Fibroblast of the aortic adventitia (primary cell): ENCODE results near the gene SPEF2. TPM values are rescaled to one million over a fixed set of nuclear protein-coding genes. Genes with fewer than 3 reads are reported as not detected.
"Not testable (repeated sequence)": the region's sequence is repeated elsewhere in the genome, so short reads cannot be mapped to it uniquely, and the experiment has no call there.

Experiments used
- DNase-seq: peaks from one replicate; pipeline ENCODE4 v3.0.0-alpha.2; 2010; ENCODE audit warnings: low read depth
- H3K4me3 ChIP-seq: 2 replicates; pipeline ENCODE4 v1.5.1; 2011; ENCODE audit warnings: low read depth, mild to moderate bottlenecking, control low read depth, low read length, moderate library complexity
- total RNA-seq: library from RNA; depleted of rRNA; stranded (reverse); fragments of >200 nt; gene quantifications from 2 replicates; pipeline ENCODE4 v1.2.3, GENCODE V29; 2012; ENCODE audit warnings: low replicate concordance
- TF ChIP-seq, protein P1 (sequence below): IDR thresholded peaks from 2 replicates; pipeline ENCODE4 v1.5.1; 2011; ENCODE audit warnings: mild to moderate bottlenecking, low read length, control low read depth, inconsistent platforms; ENCODE audit not compliant: insufficient read depth

The SPEF2 gene
- total RNA-seq, 1 donor: 5.7 TPM

DNA sequence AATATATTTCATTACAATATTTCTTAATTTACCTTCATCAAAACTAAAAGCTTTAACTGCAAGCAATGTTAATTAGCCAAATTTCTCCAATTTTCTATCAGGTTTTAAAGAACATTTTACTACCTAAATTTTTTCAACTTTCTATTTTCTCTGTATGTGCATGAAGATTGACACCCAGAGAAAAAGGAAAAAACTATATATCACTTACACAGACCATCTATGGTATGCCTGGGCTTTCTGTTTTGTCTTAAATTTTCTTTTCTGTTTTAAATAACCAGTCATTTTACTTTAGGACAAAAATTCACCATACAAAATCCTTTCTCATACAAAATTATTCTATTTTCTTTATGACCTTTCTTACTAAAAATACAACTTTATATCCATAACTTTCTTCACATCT is 225.2 kb downstream of the SPEF2 start:
- TF ChIP-seq, protein P1, sequence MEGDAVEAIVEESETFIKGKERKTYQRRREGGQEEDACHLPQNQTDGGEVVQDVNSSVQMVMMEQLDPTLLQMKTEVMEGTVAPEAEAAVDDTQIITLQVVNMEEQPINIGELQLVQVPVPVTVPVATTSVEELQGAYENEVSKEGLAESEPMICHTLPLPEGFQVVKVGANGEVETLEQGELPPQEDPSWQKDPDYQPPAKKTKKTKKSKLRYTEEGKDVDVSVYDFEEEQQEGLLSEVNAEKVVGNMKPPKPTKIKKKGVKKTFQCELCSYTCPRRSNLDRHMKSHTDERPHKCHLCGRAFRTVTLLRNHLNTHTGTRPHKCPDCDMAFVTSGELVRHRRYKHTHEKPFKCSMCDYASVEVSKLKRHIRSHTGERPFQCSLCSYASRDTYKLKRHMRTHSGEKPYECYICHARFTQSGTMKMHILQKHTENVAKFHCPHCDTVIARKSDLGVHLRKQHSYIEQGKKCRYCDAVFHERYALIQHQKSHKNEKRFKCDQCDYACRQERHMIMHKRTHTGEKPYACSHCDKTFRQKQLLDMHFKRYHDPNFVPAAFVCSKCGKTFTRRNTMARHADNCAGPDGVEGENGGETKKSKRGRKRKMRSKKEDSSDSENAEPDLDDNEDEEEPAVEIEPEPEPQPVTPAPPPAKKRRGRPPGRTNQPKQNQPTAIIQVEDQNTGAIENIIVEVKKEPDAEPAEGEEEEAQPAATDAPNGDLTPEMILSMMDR: no peak
- DNase-seq: no peak

DNA sequence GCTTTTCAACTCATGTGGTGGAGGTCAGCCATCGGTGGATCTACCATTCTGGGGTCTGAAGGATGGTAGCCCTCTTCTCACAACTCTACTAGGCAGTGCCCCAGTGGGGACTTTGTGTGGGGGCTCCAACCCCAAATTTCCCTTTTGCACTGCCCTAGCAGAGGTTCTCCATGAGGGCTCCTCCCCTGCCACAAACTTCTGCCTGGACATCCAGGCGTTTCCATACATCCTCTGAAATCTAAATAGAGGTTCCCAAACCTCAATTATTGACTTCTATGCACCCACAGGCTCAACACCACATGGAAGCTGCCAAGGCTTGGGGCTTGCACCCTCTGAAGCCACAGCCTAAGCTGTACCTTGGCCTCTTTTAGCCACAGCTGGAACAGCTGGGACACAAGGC is 227.8 kb downstream of the SPEF2 start:
- H3K4me3 ChIP-seq, DNase-seq: not testable (repeated sequence)

More for the DNA sequence above, 225.2 kb downstream of the SPEF2 start:
- no peak overlapping the region for H3K4me3 ChIP-seq

DNA sequence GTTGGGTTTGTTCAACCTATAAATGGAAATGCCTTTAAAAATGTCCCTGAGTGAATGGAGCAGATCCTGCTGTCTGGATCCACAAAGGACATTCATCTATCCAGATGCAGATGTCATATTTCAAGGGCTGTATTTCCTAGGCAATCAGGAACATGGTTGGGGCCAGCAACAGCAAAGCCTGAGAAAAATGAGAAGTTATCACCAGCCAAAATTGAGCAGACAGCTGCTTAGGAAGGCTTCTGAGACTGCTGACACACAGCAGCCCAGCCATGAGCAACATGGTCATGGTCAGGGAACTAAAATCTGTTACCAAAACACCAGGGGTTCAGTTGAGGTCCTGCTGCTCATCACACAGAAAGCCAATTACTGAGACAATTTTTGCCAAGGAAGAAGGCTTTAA is 229.8 kb downstream of the SPEF2 start:
- TF ChIP-seq, protein P1: no peak
- H3K4me3 ChIP-seq: no peak overlapping the region

DNA sequence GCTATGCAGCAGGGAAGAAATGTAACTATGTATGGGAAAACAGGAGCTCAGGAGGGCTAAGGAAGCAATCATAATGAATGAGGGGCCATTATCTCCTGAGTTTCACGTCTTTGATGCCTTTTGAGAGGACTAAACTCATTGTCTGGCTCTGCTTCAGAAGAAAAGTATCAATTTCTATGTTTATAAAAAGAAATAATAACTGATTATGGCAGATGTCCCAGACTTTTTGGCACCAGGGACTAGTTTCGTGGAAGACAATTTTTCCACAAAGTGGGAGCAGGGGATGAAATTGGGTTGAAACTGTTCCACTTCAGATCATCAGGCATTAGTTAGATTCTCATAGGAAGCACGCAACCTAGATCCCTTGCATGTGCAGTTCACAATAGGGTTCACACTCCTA is 230.3 kb downstream of the SPEF2 start:
- no peak overlapping the region for H3K4me3 ChIP-seq
- TF ChIP-seq, protein P1: no peak
- no peak for DNase-seq

More for the DNA sequence above, 229.8 kb downstream of the SPEF2 start:
- DNase-seq: no peak

DNA sequence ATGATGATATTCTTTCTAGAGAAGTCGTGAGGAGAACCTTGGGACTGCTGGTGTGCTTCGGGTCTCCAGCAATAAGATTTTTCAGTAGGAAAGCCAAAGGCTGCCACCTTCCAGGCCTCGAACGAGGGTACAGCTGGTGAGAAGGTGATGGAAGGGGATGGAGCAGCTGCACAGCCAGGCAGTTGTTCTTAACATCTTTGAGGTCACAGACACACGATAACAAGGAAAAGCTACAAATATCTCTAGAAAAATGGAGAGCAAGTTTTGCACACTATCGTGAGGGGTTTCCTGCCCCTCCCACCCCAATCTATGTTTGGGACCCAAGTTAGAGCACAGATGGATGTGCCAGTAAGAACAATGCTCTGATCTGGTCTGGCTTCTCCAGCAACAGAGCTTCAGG is 232.2 kb downstream of the SPEF2 start:
- TF ChIP-seq, protein P1: no peak
- DNase-seq: no peak
- H3K4me3 ChIP-seq: no peak overlapping the region

DNA sequence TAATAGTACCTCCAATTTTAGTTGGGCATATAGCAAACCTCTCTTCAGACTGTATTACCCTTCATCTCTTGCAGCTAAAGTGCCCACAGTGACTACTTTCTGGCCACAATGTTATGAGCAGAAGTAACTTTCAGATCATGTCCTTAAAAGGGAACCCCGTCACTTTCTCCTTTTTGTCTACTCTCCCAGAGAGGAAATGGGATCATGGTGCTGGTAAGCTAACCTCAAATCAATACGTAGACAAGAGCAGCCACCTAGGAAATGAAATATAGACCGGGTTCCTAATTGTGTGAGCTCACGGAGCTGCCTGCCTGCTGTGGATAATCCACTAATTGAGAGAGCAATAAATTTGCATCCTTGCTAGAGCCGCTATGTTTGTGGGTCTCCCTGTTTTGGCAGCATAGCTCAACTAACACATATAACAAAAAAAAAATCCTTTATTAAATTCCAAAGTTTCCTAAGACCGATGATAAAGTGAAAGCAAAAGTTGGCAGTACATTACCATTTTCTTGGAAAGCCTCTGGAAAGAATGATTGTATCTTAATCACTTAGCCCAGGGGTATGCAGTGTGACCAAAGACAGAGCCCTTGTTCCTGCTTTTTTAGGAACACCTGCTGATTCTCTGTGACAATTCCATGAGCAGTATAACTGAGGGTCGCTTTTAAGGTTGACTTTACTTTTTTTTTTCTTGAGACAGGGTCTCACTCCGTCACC is 233.5 kb downstream of the SPEF2 start:
- peak overlapping the region; percentile 55 for H3K4me3 ChIP-seq
- TF ChIP-seq, protein P1: no peak
- DNase-seq: peak; percentile 46

DNA sequence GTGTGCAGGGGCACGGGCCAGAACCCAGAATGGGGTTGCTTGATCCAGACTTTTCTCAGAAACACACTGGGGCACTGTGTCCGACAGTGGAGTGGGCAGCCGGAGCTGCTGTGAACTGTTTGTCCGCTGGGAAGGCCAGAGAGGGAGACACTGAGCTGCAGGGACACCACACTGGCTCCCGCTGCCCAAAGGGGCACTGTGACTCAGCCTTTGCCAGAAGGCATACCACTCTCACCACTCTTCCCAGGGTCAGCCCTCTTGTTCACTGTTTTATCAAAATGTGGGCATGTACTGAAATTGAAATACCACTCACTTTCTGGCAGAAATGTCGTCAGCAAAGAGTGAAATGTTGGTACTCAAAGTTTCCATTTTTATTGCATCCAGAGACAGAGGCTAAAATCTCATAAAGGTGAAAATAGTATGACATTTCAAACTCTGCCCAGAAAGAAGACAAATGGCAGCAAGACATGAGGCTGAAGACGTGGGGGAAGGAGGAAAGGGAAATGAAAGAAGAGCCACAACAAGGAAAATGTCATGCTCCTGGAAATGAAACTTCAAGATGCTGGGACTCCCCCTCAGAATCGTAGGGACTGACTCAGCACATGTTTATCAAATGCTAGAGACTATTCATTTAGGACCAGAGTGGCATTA is 234.5 kb downstream of the SPEF2 start:
- no peak for DNase-seq
- TF ChIP-seq, protein P1: no peak
- no peak overlapping the region for H3K4me3 ChIP-seq
